Measurements from ENCODE around the gene LGALS3BP.

DNA sequence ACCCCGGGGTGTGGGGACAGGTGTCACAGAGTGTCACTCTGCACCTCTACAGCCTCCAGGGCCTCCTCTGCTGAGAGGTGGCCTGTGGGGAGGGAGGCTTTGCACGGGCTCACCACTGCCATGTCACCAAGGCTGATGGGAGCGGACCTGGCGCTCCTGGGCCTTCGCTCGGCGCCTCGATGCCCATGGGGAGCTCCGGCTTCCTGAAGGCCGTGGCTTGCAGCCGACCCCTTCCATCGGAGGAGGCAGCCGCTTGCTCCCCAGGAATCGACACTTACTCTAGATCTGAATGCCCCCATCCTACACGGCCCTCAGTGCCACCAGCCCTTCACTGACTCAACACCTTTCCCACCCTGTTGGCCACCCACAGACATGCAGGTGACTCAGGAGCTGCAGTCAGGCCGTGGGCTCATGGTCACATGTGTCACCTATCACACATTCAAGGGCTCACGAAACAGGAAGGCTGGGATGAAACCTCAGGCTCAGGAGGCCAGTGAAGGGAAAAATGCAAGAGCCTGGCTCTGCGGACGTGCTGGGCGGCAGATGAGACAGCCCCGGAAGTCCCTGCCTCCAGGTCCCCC lies 11.9 kb downstream of the LGALS3BP start:
- TF ChIP-seq CTCF (conservative IDR thresholded peaks at IDR 0.05; ENCODE audit: low read depth in 2 of 2) (no peak), EZH2 (IDR thresholded peaks at IDR 0.05; ENCODE audit: low read depth, unreplicated experiment) (no peak), EZH2phosphoT487 (IDR thresholded peaks at IDR 0.05; ENCODE audit: unreplicated experiment) (no peak)

Measured in GM23338 (cell line).